Fibroblast of pulmonary artery (primary cell): ENCODE data around the gene DHX15.
A peak's percentile ranks its signal among the peaks of the same experiment; 100 is the strongest.

ENCODE experiments used
- DNase-seq: peaks from one replicate; pipeline ENCODE4 v3.0.0-alpha.2; 2010; ENCODE audit warnings: low read depth
- H3K4me3 ChIP-seq: replicated peaks from 2 replicates; pipeline ENCODE4 v1.5.1; 2011; ENCODE audit warnings: low read depth, mild to moderate bottlenecking, control low read depth, low read length, moderate library complexity
- CTCF ChIP-seq: IDR thresholded peaks from 2 replicates; pipeline ENCODE4 v1.5.1; 2011; ENCODE audit warnings: mild to moderate bottlenecking, control low read depth, low read length, inconsistent platforms; ENCODE audit errors: missing control alignments

Gene DHX15

GRCh38 chr4:24497221-24497620, 87.1 kb downstream of the DHX15 start:
- no peak for DNase-seq
- no peak for TF ChIP-seq CTCF
- no peak overlapping the region for H3K4me3 ChIP-seq

GRCh38 chr4:24496597-24496996, 87.8 kb downstream of the DHX15 start:
- TF ChIP-seq CTCF: no peak
- H3K4me3 ChIP-seq: no peak overlapping the region
- no peak for DNase-seq

GRCh38 chr4:24495388-24495787, 89.0 kb downstream of the DHX15 start:
- DNase-seq: no peak
- H3K4me3 ChIP-seq: no peak overlapping the region
- no peak for TF ChIP-seq CTCF

- peak; percentile 30 for DNase-seq
- H3K4me3 ChIP-seq: no peak overlapping the region
- TF ChIP-seq CTCF: no peak
These were observed 94.5 kb downstream of the DHX15 start for GRCh38 chr4:24489870-24490269.

- DNase-seq: peak; percentile 79
- peak; percentile 93 for TF ChIP-seq CTCF
- no peak overlapping the region for H3K4me3 ChIP-seq
These were observed 95.8 kb downstream of the DHX15 start for GRCh38 chr4:24488399-24489164.

GRCh38 chr4:24482871-24483270, 101.5 kb downstream of the DHX15 start:
- H3K4me3 ChIP-seq: no peak overlapping the region
- DNase-seq: no peak
- no peak for TF ChIP-seq CTCF

- TF ChIP-seq CTCF: no peak
- no peak overlapping the region for H3K4me3 ChIP-seq
- DNase-seq: peak; percentile 90
These were observed 106.4 kb downstream of the DHX15 start for GRCh38 chr4:24477919-24478318.
